H1 (cell line): ENCODE data around the gene SCRG1. TPM values are rescaled to one million over a fixed set of nuclear protein-coding genes. Genes with fewer than 3 reads are reported as not detected.

ENCODE experiments used
- GTF2F1 ChIP-seq: IDR thresholded peaks from 2 replicates; pipeline ENCODE4 v1.6.1; 2012; ENCODE audit warnings: low read depth, low read length, improper control_type of control experiment, borderline replicate concordance
- MAFK ChIP-seq: IDR thresholded peaks from 2 replicates; pipeline ENCODE4 v1.6.1; 2012; ENCODE audit warnings: low read depth, mild to moderate bottlenecking, improper control_type of control experiment, low read length
- TAF1 ChIP-seq: IDR thresholded peaks from 2 replicates; pipeline ENCODE4 v1.6.1; 2011; ENCODE audit warnings: mild to moderate bottlenecking, low read depth, low read length
- polyA plus RNA-seq, 7 experiments: library from polyadenylated mRNA; depleted of rRNA in 3 of 7; stranded (reverse) in 5 of 7; unstranded in 2 of 7; fragments of >200 nt in 5 of 7; fragments of 200-250 nt in 2 of 7; gene quantifications; 1 replicate in 5 of 7; 2 replicates in 1 of 7; 4 replicates in 1 of 7; pipeline versions ENCODE4 v1.2.1 to v1.2.3, GENCODE V29; 2011 to 2013; ENCODE audit warnings: missing spikeins in 2 of 7, mixed read lengths in 2 of 7
- total RNA-seq: library from RNA; stranded (reverse); fragmentation: NEBNext Ultra II Directional; extraction: Animal tissue kit (Norgen Biotek cat#: 25700); gene quantifications from 2 replicates; pipeline ENCODE4 v1.2.1, GENCODE V29; 2021
- TF ChIP-seq, protein P1 (sequence below): fragments of 300-600 bp; sonication (generic); IDR thresholded peaks from 2 replicates; pipeline ENCODE4 v1.7.1; 2012; ENCODE audit warnings: low read length, moderate library complexity, mild to moderate bottlenecking, inconsistent platforms; ENCODE audit not compliant: insufficient replicate concordance

Gene SCRG1
- total and polyA plus RNA-seq, 2 of the 8 experiments (the other 6 are each of a cell fraction or from before 2014, with no cell fraction given), result not detected

DNA sequence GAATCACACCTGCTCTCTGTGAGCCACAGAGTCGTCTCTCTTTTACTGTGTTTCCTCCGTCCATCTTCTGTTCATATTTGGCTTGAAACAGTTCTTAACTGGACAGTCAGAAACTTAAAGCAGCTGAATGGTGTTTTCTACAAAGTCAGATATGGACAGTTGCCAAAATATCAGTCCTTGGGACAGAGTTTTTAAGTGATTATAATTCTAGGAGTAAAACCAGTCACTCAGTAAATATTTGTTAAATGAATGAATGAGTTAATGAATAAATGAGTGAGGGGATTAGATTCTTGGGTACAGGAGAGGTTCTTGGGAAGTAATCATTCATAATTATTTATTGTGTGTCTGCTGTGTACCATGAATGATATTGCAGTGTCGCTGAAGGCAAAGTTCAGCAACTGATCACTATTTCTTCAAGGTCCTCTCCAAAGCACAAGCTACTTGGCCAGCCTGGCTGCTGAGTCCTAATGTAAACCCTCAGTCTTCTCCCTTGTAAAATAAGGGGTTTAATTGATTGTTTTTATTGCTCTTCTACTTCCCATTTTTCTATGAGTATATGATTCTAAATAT is 5.5 kb upstream of the SCRG1 start (continued):
- TF ChIP-seq, protein P1, sequence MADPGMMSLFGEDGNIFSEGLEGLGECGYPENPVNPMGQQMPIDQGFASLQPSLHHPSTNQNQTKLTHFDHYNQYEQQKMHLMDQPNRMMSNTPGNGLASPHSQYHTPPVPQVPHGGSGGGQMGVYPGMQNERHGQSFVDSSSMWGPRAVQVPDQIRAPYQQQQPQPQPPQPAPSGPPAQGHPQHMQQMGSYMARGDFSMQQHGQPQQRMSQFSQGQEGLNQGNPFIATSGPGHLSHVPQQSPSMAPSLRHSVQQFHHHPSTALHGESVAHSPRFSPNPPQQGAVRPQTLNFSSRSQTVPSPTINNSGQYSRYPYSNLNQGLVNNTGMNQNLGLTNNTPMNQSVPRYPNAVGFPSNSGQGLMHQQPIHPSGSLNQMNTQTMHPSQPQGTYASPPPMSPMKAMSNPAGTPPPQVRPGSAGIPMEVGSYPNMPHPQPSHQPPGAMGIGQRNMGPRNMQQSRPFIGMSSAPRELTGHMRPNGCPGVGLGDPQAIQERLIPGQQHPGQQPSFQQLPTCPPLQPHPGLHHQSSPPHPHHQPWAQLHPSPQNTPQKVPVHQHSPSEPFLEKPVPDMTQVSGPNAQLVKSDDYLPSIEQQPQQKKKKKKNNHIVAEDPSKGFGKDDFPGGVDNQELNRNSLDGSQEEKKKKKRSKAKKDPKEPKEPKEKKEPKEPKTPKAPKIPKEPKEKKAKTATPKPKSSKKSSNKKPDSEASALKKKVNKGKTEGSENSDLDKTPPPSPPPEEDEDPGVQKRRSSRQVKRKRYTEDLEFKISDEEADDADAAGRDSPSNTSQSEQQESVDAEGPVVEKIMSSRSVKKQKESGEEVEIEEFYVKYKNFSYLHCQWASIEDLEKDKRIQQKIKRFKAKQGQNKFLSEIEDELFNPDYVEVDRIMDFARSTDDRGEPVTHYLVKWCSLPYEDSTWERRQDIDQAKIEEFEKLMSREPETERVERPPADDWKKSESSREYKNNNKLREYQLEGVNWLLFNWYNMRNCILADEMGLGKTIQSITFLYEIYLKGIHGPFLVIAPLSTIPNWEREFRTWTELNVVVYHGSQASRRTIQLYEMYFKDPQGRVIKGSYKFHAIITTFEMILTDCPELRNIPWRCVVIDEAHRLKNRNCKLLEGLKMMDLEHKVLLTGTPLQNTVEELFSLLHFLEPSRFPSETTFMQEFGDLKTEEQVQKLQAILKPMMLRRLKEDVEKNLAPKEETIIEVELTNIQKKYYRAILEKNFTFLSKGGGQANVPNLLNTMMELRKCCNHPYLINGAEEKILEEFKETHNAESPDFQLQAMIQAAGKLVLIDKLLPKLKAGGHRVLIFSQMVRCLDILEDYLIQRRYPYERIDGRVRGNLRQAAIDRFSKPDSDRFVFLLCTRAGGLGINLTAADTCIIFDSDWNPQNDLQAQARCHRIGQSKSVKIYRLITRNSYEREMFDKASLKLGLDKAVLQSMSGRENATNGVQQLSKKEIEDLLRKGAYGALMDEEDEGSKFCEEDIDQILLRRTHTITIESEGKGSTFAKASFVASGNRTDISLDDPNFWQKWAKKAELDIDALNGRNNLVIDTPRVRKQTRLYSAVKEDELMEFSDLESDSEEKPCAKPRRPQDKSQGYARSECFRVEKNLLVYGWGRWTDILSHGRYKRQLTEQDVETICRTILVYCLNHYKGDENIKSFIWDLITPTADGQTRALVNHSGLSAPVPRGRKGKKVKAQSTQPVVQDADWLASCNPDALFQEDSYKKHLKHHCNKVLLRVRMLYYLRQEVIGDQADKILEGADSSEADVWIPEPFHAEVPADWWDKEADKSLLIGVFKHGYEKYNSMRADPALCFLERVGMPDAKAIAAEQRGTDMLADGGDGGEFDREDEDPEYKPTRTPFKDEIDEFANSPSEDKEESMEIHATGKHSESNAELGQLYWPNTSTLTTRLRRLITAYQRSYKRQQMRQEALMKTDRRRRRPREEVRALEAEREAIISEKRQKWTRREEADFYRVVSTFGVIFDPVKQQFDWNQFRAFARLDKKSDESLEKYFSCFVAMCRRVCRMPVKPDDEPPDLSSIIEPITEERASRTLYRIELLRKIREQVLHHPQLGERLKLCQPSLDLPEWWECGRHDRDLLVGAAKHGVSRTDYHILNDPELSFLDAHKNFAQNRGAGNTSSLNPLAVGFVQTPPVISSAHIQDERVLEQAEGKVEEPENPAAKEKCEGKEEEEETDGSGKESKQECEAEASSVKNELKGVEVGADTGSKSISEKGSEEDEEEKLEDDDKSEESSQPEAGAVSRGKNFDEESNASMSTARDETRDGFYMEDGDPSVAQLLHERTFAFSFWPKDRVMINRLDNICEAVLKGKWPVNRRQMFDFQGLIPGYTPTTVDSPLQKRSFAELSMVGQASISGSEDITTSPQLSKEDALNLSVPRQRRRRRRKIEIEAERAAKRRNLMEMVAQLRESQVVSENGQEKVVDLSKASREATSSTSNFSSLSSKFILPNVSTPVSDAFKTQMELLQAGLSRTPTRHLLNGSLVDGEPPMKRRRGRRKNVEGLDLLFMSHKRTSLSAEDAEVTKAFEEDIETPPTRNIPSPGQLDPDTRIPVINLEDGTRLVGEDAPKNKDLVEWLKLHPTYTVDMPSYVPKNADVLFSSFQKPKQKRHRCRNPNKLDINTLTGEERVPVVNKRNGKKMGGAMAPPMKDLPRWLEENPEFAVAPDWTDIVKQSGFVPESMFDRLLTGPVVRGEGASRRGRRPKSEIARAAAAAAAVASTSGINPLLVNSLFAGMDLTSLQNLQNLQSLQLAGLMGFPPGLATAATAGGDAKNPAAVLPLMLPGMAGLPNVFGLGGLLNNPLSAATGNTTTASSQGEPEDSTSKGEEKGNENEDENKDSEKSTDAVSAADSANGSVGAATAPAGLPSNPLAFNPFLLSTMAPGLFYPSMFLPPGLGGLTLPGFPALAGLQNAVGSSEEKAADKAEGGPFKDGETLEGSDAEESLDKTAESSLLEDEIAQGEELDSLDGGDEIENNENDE, result no peak
- TF ChIP-seq GTF2F1 (no peak), TAF1 (no peak), MAFK (no peak)
